Eye (tissue), 1 donor: Measurements from ENCODE around the gene ASTN2.
A peak's percentile ranks its signal among the peaks of the same experiment; 100 is the strongest.

Source experiments
- DNase-seq: peaks from one replicate; pipeline ENCODE4 v3.0.0-alpha.2; 2015

ASTN2 gene

GRCh38 chr9:116998305-116998704 is 416.6 kb downstream of the ASTN2 start:
- peak; percentile 45 for DNase-seq

GRCh38 chr9:116992865-116993264 is 422.0 kb downstream of the ASTN2 start:
- DNase-seq = no peak

- no peak for DNase-seq
Observed at GRCh38 chr9:116991051-116991450, 423.8 kb downstream of the ASTN2 start.

GRCh38 chr9:116990592-116990991 is 424.3 kb downstream of the ASTN2 start:
- no peak for DNase-seq

- DNase-seq = no peak
Observed at GRCh38 chr9:116987721-116988485, 427.0 kb downstream of the ASTN2 start.

- DNase-seq = no peak
Observed at GRCh38 chr9:116986015-116986414, 428.8 kb downstream of the ASTN2 start.

GRCh38 chr9:116985596-116985995 is 429.3 kb downstream of the ASTN2 start:
- DNase-seq = no peak

- no peak for DNase-seq
Observed at GRCh38 chr9:116984111-116984510, 430.7 kb downstream of the ASTN2 start.

GRCh38 chr9:116980582-116981120 is 434.2 kb downstream of the ASTN2 start:
- no peak for DNase-seq

- DNase-seq = no peak
Observed at GRCh38 chr9:116979456-116979855, 435.4 kb downstream of the ASTN2 start.

- no peak for DNase-seq
Observed at GRCh38 chr9:116978155-116978554, 436.7 kb downstream of the ASTN2 start.

GRCh38 chr9:116975126-116975525 is 439.7 kb downstream of the ASTN2 start:
- no peak for DNase-seq

- no peak for DNase-seq
Observed at GRCh38 chr9:116966199-116966598, 448.7 kb downstream of the ASTN2 start.

- no peak for DNase-seq
Observed at GRCh38 chr9:116964258-116964657, 450.6 kb downstream of the ASTN2 start.

GRCh38 chr9:116959809-116960208 is 455.0 kb downstream of the ASTN2 start:
- DNase-seq = peak; percentile 88

GRCh38 chr9:116958881-116959280 is 456.0 kb downstream of the ASTN2 start:
- DNase-seq = no peak

GRCh38 chr9:116954731-116955130 is 460.1 kb downstream of the ASTN2 start:
- DNase-seq = no peak

- DNase-seq = no peak
Observed at GRCh38 chr9:116953271-116953670, 461.6 kb downstream of the ASTN2 start.

- peak; percentile 33 for DNase-seq
Observed at GRCh38 chr9:116952436-116952810, 462.4 kb downstream of the ASTN2 start.

GRCh38 chr9:116951588-116952435 is 463.0 kb downstream of the ASTN2 start:
- peak; percentile 15 for DNase-seq

GRCh38 chr9:116945817-116946216 is 469.0 kb downstream of the ASTN2 start:
- DNase-seq = no peak

GRCh38 chr9:116944714-116945534 is 469.9 kb downstream of the ASTN2 start:
- no peak for DNase-seq

GRCh38 chr9:116943970-116944369 is 470.9 kb downstream of the ASTN2 start:
- no peak for DNase-seq
